Breast epithelium (tissue), 3 donors: ENCODE measurements around the gene CCDC85A.

Experiments
- POLR2A ChIP-seq: fragments of 450-650 bp; IDR thresholded peaks from one replicate; pipeline ENCODE4 v1.6.1; 2016; ENCODE audit warnings: antibody characterized with exemption, mild to moderate bottlenecking, moderate library complexity
- POLR2AphosphoS5 ChIP-seq, 3 donors: sonication (generic); formaldehyde crosslinking; IDR thresholded peaks; one replicate each; pipeline ENCODE4 v1.6.1; 2017; ENCODE audit warnings: antibody characterized with exemption in 3 of 3
- TF ChIP-seq, protein P1 (sequence below), 3 donors: fragments of 450-650 bp; IDR thresholded peaks; one replicate each; pipeline ENCODE4 v1.5.1; 2016 to 2017; ENCODE audit warnings: antibody characterized with exemption in 3 of 3, mild to moderate bottlenecking in 3 of 3, moderate library complexity in 3 of 3

DNA sequence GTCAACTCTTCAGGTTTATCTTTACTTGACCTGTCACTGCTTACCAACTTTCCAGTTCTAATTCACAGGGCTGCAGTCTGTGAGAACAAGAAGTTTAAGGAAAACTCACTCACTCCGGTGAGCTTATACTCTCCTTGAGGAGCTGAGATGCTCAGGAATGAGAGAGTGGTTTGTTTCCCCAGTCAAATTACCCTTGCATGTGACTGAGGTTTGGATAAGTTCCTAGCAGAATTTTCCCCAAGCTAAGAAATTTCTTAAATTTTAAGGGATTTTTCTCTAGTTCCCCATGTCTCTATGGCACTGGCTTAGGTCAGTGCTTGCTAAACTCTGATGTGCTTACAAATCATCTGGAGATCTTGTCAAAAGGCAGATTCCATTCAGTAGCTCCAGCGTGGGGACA lies 12.8 kb upstream of the CCDC85A start:
- no peak for TF ChIP-seq POLR2AphosphoS5 (IDR thresholded peaks at IDR 0.05)
- TF ChIP-seq, protein P1, sequence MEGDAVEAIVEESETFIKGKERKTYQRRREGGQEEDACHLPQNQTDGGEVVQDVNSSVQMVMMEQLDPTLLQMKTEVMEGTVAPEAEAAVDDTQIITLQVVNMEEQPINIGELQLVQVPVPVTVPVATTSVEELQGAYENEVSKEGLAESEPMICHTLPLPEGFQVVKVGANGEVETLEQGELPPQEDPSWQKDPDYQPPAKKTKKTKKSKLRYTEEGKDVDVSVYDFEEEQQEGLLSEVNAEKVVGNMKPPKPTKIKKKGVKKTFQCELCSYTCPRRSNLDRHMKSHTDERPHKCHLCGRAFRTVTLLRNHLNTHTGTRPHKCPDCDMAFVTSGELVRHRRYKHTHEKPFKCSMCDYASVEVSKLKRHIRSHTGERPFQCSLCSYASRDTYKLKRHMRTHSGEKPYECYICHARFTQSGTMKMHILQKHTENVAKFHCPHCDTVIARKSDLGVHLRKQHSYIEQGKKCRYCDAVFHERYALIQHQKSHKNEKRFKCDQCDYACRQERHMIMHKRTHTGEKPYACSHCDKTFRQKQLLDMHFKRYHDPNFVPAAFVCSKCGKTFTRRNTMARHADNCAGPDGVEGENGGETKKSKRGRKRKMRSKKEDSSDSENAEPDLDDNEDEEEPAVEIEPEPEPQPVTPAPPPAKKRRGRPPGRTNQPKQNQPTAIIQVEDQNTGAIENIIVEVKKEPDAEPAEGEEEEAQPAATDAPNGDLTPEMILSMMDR (IDR thresholded peaks at IDR 0.05): no peak
- no peak for TF ChIP-seq POLR2A
